ENCODE results near the gene KLKB1. TPM values are rescaled to one million over a fixed set of nuclear protein-coding genes. Genes with fewer than 3 reads are reported as not detected.

KLKB1 gene
- total RNA-seq, 1 donor from 2014 or later = not detected

DNA sequence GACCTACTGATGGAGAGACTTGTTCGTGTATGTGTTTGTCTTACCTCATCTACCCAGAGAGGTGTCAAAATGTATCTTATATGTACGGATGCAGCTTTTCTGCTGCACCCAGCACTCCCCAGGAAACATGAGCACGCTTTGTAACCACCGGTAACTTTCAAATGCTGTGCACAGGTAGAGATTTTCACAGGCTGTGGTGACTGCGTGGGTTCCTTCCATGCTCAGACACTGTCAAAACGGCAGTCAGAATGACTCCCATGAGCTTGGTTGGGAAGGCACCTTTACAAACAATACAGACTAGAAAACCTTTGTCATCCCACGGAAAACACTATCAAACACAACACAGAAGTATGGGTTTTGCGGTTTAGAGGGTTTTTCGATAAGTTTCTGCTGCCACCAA is 66.9 kb downstream of the KLKB1 start:
- Mint-ChIP-seq H3K36me3 (ENCODE audit: low read depth, unreplicated experiment) (no peaks in the 10 kb centered on the region), H3K4me3 (ENCODE audit: unreplicated experiment) (no peak overlapping the region), H3K4me1 (ENCODE audit: low read depth, unreplicated experiment) (no peaks in the 10 kb centered on the region), H3K27ac (ENCODE audit: unreplicated experiment) (no peak overlapping the region), H3K9me3 (ENCODE audit: unreplicated experiment) (peaks cover 2% of the 10 kb centered on the region), H3K27me3 (ENCODE audit: low read depth, unreplicated experiment) (no peaks in the 10 kb centered on the region)
- Histone ChIP-seq H3K79me2 (ENCODE audit: insufficient read depth, low read length) (no peaks in the 10 kb centered on the region), H3K9me3 (ENCODE audit: insufficient read depth, low read depth, low read length) (no peaks in the 10 kb centered on the region), H3K9ac (ENCODE audit: low read length) (no peak overlapping the region), H3K4me2 (ENCODE audit: low read length) (no peak overlapping the region), H3K4me3 (ENCODE audit: insufficient read depth, low read depth, low read length) (no peak overlapping the region), H3K4me1 (ENCODE audit: insufficient read depth, low read length) (no peaks in the 10 kb centered on the region), H3K27ac (ENCODE audit: low read depth, low read length) (no peak overlapping the region), H4K20me1 (ENCODE audit: insufficient read depth, low read length) (no peaks in the 10 kb centered on the region), H2AFZ (ENCODE audit: low read depth, low read length) (no peak overlapping the region), H3K27me3 (ENCODE audit: insufficient read depth, low read length) (peaks cover 6% of the 10 kb centered on the region), H3K36me3 (ENCODE audit: insufficient read depth, low read length) (no peaks in the 10 kb centered on the region)
- TF ChIP-seq EZH2 (IDR thresholded peaks at IDR 0.05; ENCODE audit: insufficient read depth, low read length) = no peak
- TF ChIP-seq, protein P1, sequence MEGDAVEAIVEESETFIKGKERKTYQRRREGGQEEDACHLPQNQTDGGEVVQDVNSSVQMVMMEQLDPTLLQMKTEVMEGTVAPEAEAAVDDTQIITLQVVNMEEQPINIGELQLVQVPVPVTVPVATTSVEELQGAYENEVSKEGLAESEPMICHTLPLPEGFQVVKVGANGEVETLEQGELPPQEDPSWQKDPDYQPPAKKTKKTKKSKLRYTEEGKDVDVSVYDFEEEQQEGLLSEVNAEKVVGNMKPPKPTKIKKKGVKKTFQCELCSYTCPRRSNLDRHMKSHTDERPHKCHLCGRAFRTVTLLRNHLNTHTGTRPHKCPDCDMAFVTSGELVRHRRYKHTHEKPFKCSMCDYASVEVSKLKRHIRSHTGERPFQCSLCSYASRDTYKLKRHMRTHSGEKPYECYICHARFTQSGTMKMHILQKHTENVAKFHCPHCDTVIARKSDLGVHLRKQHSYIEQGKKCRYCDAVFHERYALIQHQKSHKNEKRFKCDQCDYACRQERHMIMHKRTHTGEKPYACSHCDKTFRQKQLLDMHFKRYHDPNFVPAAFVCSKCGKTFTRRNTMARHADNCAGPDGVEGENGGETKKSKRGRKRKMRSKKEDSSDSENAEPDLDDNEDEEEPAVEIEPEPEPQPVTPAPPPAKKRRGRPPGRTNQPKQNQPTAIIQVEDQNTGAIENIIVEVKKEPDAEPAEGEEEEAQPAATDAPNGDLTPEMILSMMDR (IDR thresholded peaks at IDR 0.05; ENCODE audit: insufficient read depth, low read depth, low read length) = no peak
- FAIRE-seq = no peak
- DNase-seq (ENCODE audit: low read depth) = no peak

DNA sequence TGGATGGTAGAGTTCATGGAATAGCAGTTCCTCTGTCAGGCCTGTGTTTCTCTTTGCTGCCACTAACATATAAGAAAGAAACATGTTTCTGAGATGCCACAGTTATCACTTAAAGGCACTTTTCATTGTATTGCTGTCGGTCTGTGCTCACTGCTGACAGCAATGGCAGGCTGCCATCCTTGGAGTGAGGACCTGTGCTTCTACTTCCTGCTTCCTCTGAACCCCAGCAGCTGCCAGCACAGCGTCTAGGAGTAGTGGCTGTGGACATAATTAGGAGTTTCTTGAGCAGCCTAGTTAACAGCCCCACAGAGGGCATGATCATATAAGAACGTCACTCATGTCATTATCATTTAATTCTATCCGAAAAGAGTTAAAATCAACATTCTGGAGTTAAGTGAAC is 69.2 kb downstream of the KLKB1 start:
- FAIRE-seq (no peak), DNase-seq (ENCODE audit: low read depth) (no peak)
- TF ChIP-seq, protein P1 (IDR thresholded peaks at IDR 0.05; ENCODE audit: insufficient read depth, low read depth, low read length) = no peak
- TF ChIP-seq EZH2 (IDR thresholded peaks at IDR 0.05; ENCODE audit: insufficient read depth, low read length) = no peak
- Histone ChIP-seq H3K27ac (ENCODE audit: low read depth, low read length) (no peak overlapping the region), H3K9me3 (ENCODE audit: insufficient read depth, low read depth, low read length) (no peaks in the 10 kb centered on the region), H3K79me2 (ENCODE audit: insufficient read depth, low read length) (no peaks in the 10 kb centered on the region), H3K4me1 (ENCODE audit: insufficient read depth, low read length) (no peaks in the 10 kb centered on the region), H3K27me3 (ENCODE audit: insufficient read depth, low read length) (peaks cover 6% of the 10 kb centered on the region), H3K9ac (ENCODE audit: low read length) (no peak overlapping the region), H3K4me2 (ENCODE audit: low read length) (no peak overlapping the region), H4K20me1 (ENCODE audit: insufficient read depth, low read length) (no peaks in the 10 kb centered on the region), H3K36me3 (ENCODE audit: insufficient read depth, low read length) (no peaks in the 10 kb centered on the region), H3K4me3 (ENCODE audit: insufficient read depth, low read depth, low read length) (no peak overlapping the region), H2AFZ (ENCODE audit: low read depth, low read length) (peak overlapping the region; percentile 13)
- peaks cover 2% of the 10 kb centered on the region for H3K9me3 Mint-ChIP-seq (ENCODE audit: unreplicated experiment)
- H3K27ac Mint-ChIP-seq (ENCODE audit: unreplicated experiment) = no peak overlapping the region
- H3K36me3 Mint-ChIP-seq (ENCODE audit: low read depth, unreplicated experiment) = no peaks in the 10 kb centered on the region
- peaks cover 7% of the 10 kb centered on the region for H3K27me3 Mint-ChIP-seq (ENCODE audit: low read depth, unreplicated experiment)
- no peaks in the 10 kb centered on the region for H3K4me1 Mint-ChIP-seq (ENCODE audit: low read depth, unreplicated experiment)
- no peak overlapping the region for H3K4me3 Mint-ChIP-seq (ENCODE audit: unreplicated experiment)

DNA sequence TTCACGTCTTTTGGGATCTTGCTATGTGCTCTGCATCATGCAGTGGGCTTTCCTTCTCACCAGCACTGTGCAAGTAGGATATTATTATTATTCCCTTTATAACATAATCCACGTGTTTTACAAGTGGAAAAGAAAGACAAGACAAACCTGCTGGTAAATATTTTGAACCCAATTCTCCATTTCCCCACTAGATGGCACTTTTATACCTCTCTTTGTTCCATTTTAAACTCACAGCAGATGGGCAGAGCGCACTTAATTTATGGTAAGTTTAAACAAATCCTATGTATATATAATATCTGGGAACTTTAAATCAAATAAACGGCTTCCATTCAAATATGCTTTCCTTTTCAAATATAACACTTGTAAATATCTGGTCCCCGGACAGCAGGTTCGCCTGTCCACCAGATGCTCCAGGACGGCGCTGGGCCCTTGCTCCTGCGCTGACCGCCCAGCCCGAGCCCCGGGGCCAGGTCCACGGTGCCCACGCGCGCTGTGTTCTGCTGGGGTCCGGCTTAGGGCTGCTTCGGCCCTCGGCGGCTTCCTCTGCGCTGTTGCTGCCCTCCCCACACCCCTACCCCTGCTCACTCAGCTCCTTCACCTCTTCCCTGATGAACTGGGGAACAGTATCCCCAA is 69.8 kb downstream of the KLKB1 start:
- Mint-ChIP-seq H3K27me3 (ENCODE audit: low read depth, unreplicated experiment) (peaks cover 7% of the 10 kb centered on the region), H3K36me3 (ENCODE audit: low read depth, unreplicated experiment) (no peaks in the 10 kb centered on the region), H3K4me1 (ENCODE audit: low read depth, unreplicated experiment) (no peaks in the 10 kb centered on the region), H3K27ac (ENCODE audit: unreplicated experiment) (no peak overlapping the region), H3K4me3 (ENCODE audit: unreplicated experiment) (no peak overlapping the region), H3K9me3 (ENCODE audit: unreplicated experiment) (peaks cover 2% of the 10 kb centered on the region)
- H4K20me1 ChIP-seq (ENCODE audit: insufficient read depth, low read length) = no peaks in the 10 kb centered on the region
- peaks cover 6% of the 10 kb centered on the region for H3K27me3 ChIP-seq (ENCODE audit: insufficient read depth, low read length)
- H3K27ac ChIP-seq (ENCODE audit: low read depth, low read length) = no peak overlapping the region
- H3K36me3 ChIP-seq (ENCODE audit: insufficient read depth, low read length) = no peaks in the 10 kb centered on the region
- H3K9me3 ChIP-seq (ENCODE audit: insufficient read depth, low read depth, low read length) = no peaks in the 10 kb centered on the region
- TF ChIP-seq, protein P1 (IDR thresholded peaks at IDR 0.05; ENCODE audit: insufficient read depth, low read depth, low read length) = peak; percentile 73
- no peak for TF ChIP-seq EZH2 (IDR thresholded peaks at IDR 0.05; ENCODE audit: insufficient read depth, low read length)
- peak; percentile 24 for DNase-seq (ENCODE audit: low read depth)
- H3K4me3 ChIP-seq (ENCODE audit: insufficient read depth, low read depth, low read length) = no peak overlapping the region
- no peak overlapping the region for H3K4me2 ChIP-seq (ENCODE audit: low read length)
- H3K9ac ChIP-seq (ENCODE audit: low read length) = no peak overlapping the region
- no peak overlapping the region for H2AFZ ChIP-seq (ENCODE audit: low read depth, low read length)
- FAIRE-seq = no peak
- H3K4me1 ChIP-seq (ENCODE audit: insufficient read depth, low read length) = no peaks in the 10 kb centered on the region
- H3K79me2 ChIP-seq (ENCODE audit: insufficient read depth, low read length) = no peaks in the 10 kb centered on the region

Data from astrocyte (in vitro differentiated cells and primary cell).